Measurements from ENCODE around the gene ABHD2.
A peak's percentile ranks its signal among the peaks of the same experiment; 100 is the strongest.
"Not testable (repeated sequence)": the region's sequence is repeated elsewhere in the genome, so short reads cannot be mapped to it uniquely, and the experiment has no call there.

The ABHD2 gene, protein sequence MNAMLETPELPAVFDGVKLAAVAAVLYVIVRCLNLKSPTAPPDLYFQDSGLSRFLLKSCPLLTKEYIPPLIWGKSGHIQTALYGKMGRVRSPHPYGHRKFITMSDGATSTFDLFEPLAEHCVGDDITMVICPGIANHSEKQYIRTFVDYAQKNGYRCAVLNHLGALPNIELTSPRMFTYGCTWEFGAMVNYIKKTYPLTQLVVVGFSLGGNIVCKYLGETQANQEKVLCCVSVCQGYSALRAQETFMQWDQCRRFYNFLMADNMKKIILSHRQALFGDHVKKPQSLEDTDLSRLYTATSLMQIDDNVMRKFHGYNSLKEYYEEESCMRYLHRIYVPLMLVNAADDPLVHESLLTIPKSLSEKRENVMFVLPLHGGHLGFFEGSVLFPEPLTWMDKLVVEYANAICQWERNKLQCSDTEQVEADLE

DNA sequence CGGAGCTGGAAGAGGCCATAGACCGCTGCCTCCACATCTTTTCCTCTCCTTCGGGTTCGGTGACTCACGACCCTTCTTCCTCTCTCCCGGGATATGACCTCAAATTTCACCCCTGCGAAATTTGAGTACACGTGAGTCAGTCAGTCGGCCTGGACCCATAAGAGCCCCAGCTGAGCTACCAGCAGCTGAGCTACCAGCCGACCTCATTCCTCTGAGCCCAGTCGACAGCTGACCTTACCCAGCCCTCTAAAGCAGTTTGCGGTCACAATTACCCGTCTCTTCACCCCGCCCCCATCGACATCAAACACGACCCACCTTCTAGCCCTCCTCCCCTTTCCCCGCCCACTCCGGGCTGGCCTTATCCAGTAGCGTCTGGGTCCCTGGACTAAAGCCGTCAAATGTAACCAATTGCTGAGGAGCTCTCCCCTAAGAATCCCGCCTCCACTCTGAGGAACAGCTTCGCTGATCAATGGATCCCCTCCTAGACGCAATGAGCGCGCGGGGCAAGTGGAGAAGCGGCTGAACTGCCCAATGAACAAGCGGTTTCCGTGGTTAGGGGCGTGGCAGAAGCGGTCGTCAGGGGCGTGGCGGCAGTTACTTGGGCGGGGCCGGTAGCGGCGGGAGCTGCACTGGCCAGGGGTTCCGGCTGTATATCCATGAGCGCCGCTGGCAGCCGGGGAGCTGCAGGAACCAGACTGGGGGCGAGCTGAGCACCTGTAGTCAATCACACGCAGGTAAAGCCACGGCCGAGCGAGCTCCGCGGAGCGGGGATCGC is at the start of gene ABHD2:
Gene ABHD2 (plus strand): TSS at position 627 of the 775 bp plus-strand sequence. CDS start 27,872 bp downstream, outside the sequence.
- FAIRE-seq = peak; percentile 94

DNA sequence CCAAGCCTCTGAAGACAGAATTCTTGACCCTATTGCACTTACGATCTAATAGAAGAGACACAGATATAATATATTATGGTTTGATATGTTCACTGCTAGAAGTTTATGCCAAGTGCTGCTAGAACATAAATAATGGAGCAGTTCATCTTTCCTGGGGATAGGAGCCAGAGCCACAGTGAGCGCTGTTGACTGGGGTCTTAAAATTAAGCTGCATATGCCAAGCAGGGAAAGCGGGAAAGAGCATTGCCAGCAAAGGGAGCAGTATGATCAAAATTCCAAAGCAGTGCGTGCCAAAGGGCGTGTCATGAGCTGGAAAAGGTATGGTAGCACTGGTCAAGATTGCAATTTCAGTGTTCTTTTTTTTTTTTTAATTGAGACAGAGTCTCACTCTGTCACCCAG is 49.1 kb upstream of the ABHD2 start:
- FAIRE-seq = no peak

- FAIRE-seq = no peak
Observed at GRCh38 chr15:89041507-89041906, 46.7 kb upstream of the ABHD2 start.

- no peak for FAIRE-seq
Observed at GRCh38 chr15:89042387-89042786, 45.9 kb upstream of the ABHD2 start.

DNA sequence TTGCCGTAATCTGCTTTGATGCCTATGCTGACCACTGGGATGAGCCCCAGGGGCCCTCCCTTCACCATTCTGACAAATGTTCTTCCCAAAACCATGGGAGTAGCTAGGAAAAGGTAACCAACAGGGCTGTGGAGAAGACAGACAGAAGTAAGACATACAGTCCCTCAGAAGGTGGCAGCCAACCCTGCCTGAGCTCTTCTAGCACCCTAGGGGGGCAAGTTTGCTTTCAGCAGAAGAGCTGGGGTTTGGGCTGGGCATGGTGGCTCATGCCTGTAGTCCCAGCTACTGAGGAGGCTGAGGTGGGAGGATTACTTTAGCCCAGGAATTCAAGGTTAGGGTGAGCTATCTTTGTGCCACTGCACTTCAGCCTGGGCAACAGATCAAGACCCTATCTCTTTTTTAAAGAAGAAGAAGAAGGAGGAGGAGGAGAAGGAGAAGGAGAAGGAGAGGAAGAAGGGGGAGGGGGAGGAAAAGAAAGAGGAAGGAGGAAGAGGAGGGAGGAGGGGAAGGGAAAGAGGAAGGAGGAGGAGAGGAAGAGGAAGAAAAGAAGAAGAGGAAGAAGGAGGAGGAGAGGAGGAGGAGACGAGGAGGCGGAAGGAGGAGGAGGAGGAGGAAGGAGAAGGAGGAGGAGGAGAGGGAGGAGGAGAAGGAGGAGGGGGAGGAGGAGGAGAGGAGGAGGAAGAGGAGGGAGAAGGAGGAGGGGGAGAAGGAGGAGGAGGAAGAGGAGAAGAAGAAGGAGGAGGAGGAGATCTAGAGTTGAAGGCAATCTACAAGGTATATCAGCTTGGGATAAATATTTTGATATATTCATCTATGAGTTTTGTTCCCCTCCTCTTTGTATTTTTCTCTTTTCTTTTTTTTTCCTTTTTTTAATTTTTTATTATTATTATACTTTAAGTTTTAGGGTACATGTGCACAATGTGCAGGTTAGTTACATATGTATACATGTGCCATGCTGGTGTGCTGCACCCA is 44.9 kb upstream of the ABHD2 start:
- no peak for FAIRE-seq

DNA sequence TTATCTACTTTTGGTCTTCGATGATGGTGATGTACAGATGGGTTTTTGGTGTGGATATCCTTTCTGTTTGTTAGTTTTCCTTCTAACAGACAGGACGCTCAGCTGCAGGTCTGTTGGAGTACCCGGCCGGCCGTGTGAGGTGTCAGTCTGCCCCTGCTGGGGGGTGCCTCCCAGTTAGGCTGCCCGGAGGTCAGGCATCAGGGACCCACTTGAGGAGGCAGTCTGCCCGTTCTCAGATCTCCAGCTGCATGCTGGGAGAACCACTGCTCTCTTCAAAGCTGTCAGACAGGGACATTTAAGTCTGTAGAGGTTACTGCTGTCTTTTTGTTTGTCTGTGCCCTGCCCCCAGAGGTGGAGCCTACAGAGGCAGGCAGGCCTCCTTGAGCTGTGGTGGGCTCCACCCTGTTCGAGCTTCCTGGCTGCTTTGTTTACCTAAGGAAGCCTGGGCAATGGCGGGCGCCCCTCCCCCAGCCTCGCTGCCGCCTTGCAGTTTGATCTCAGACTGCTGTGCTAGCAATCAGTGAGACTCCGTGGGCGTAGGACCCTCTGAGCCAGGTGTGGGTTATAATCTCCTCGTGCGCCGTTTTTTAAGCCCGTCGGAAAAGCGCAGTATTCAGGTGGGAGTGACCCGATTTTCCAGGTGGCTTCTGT is 39.1 kb upstream of the ABHD2 start:
- not testable (repeated sequence) for FAIRE-seq

DNA sequence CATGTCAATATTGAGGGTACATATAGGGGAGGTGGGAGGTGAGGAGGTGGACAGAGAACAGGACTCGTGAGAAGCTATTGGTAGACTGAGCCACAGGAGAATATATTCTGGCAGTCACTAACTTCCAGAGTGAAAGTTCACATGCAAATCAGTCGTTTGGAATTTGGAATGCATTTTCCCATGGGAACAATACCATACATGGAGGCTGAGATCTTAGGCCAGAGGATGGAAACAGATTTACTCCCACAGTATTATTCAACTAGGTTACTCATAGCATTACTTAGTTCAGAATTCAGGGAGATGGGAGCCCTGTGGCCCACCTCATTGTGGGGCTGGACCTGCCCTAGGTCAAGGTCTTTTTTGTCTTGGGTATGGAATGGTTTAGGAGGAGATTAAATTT is 36.4 kb upstream of the ABHD2 start:
- no peak for FAIRE-seq

DNA sequence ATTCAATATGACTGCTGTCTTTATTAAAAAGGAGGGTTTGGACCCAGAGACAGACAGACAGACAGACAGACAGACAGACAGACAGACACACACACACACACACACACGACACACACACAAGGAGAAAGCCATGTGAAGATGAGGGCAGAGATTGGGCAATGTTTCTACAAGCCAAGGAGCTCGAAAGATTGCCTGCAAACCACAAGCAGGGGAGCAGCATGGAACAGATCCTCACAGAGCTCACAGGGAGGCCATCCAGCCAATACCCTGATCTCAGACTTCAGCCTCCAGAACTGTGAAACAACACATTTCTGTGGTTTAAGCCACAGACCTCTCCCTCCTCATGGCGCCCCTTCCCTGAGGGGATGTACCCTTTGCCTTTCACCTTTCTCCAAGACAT is 35.8 kb upstream of the ABHD2 start:
- no peak for FAIRE-seq

DNA sequence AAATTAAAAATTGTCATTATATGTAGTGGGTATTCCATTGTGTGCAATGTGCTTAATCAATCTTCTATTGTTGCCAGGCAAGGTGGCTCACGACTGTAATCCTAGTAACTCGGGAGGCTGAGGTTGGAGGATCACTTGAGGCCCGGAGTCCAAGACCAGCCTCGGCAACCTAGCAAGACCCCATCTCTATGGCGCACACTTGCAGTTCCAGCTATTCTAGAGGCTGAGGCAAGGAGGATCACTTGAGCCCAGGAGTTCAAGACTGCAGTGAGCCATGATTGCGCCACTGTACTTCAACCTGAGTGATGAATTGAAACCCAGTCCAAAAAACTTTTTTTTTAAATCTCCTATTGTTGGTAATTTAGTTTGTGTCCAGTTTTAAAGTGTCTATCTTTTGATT is 33.4 kb upstream of the ABHD2 start:
- FAIRE-seq = no peak

- no peak for FAIRE-seq
Observed at GRCh38 chr15:89057506-89058133, 30.6 kb upstream of the ABHD2 start.

- no peak for FAIRE-seq
Observed at GRCh38 chr15:89058376-89058775, 29.9 kb upstream of the ABHD2 start.

- no peak for FAIRE-seq
Observed at GRCh38 chr15:89058876-89059405, 29.3 kb upstream of the ABHD2 start.

DNA sequence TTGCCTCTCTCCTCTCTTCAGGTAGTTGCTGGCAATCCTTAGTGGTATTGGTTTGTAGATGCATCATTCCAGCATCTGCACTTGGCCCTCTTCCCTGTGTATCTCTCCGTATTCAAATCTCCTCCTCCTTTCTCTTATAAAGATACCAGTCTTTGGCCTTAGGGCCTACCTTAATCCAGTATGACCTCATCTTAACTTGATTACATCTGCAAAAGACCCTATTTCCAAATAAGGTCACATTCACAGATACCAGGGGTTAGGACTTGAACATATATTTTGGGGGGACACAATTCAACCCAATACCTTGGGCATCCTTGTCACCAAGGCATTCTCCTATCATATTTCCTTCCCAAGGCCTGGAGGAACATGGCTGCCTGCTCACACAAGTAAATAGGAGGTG is 22.0 kb upstream of the ABHD2 start:
- FAIRE-seq = no peak

DNA sequence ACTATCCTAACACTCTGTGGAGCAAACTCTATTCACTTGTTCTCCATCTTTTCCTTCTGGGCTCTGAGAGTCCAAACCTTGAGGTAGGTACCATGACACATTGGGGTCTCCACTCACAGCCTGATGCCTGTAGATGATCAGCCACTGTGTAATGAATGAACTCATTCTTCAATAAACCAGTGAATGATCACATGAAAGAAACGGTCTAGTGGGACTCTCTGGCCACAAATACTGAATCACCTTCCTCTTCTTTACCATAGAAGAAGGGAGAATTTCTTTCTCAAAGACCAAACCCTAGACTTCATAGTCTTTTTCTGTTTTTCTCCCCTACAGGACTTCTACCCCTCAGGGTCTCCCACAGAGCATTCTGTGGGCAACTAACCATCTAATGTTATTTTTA is 20.5 kb upstream of the ABHD2 start:
- FAIRE-seq = no peak

DNA sequence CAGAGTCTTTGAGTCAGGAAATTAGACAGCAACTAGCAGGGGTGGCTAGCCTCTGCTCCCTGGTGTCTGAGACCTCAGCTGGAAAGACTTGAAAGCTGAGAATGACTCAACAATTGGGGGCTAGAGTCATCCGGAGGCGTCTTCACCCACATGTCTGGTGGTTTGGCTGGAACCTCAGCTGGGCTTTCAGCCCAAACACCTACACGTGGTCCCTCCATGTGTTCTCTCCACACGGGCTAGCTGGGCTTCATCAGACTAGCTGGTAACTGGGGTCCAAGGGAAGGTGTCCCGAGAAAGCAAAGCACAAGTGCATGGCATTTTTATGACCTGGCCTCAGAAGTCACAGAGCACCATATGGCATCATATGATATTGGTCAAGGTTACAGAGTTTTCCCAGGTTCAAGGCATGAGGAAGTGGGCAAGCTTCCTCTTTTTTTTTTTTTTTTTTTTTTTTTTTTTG is 19.9 kb upstream of the ABHD2 start:
- no peak for FAIRE-seq

GRCh38 chr15:89070197-89071124 is 17.8 kb upstream of the ABHD2 start:
- no peak for FAIRE-seq

- FAIRE-seq = no peak
Observed at GRCh38 chr15:89071471-89071870, 16.8 kb upstream of the ABHD2 start.

- FAIRE-seq = no peak
Observed at GRCh38 chr15:89072277-89072869, 15.9 kb upstream of the ABHD2 start.

DNA sequence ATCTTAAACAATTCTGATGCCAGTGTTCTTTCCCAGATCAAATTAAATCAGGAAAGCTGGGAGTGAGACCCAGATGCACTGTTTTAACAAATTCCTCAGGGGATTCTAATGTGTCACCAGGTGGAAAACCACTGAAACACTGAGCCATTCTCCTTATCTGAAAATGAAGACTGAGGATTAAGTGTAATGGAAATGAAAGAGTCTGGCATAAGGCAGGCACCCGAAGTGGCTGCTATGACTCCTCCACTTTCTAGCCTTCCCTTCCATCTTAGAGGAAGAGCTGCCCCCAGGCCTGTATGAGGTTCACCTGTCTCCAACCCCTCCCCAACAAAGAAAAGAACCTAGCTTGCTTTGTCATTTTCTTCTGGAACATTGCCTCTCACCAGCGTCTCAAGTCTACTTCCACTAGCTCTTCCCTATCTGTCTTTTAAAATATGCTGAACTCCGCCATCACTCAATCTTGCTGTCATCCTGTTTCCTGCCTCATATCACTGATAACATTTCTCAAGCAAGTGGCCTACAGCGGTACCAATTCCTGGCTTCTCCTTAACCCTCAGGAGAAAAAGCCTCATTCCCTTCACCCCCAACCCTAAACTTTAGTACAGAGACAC is 13.7 kb upstream of the ABHD2 start:
- FAIRE-seq = no peak

Data from TTC549 (cell line).